Smooth muscle cell (in vitro differentiated cells): Measurements from ENCODE around the gene PDE9A. TPM values are rescaled to one million over a fixed set of nuclear protein-coding genes. Genes with fewer than 3 reads are reported as not detected.

Experiments used
- DNase-seq: peaks from one replicate; lab custom pipeline; 2025; ENCODE audit not compliant: unreplicated experiment; lab: John Stamatoyannopoulos, UW
- H2AFZ ChIP-seq: fragments of 200-600 bp; sonication (generic); 2 replicates; pipeline ENCODE4 v1.6.0; 2016; ENCODE audit warnings: antibody characterized with exemption, low read depth, mild to moderate bottlenecking
- H3F3A ChIP-seq: fragments of 200-600 bp; sonication (generic); 2 replicates; pipeline ENCODE4 v1.6.0; 2017; ENCODE audit warnings: antibody characterized with exemption, low read depth
- H3K27ac ChIP-seq: fragments of 200-600 bp; sonication (generic); 2 replicates; pipeline ENCODE4 v1.5.1; 2016; ENCODE audit warnings: low read depth, mild to moderate bottlenecking
- H3K27me3 ChIP-seq: fragments of 200-600 bp; sonication (generic); 2 replicates; pipeline ENCODE4 v1.6.1; 2016; ENCODE audit warnings: low read depth, mild to moderate bottlenecking
- H3K36me3 ChIP-seq: fragments of 200-600 bp; sonication (generic); 2 replicates; pipeline ENCODE4 v1.5.1; 2016; ENCODE audit warnings: low read depth
- H3K4me1 ChIP-seq: fragments of 200-600 bp; sonication (generic); 2 replicates; pipeline ENCODE4 v1.5.1; 2016; ENCODE audit warnings: low read depth
- H3K4me2 ChIP-seq: fragments of 200-600 bp; sonication (generic); 2 replicates; pipeline ENCODE4 v1.6.0; 2016; ENCODE audit warnings: mild to moderate bottlenecking
- H3K4me3 ChIP-seq: fragments of 200-600 bp; sonication (generic); 2 replicates; pipeline ENCODE4 v1.5.1; 2016; ENCODE audit warnings: mild to moderate bottlenecking
- H3K79me2 ChIP-seq: fragments of 200-600 bp; sonication (generic); 2 replicates; pipeline ENCODE4 v1.6.0; 2016; ENCODE audit warnings: low read depth, mild to moderate bottlenecking
- H3K9ac ChIP-seq: fragments of 200-600 bp; sonication (generic); 2 replicates; pipeline ENCODE4 v1.6.0; 2016; ENCODE audit warnings: low read depth
- H3K9me3 ChIP-seq: fragments of 200-600 bp; sonication (generic); replicated peaks from 2 replicates; pipeline ENCODE4 v1.5.1; 2016; ENCODE audit warnings: low read depth
- H4K20me1 ChIP-seq: fragments of 200-600 bp; sonication (generic); 2 replicates; pipeline ENCODE4 v1.6.0; 2016; ENCODE audit warnings: low read depth
- WGBS: methylation state at CpG from one replicate; pipeline ENCODE4 v1.1.7; 2016; ENCODE audit warnings: low lambda C conversion rate; 5-methylcytosine and 5-hydroxymethylcytosine counted together
- polyA plus RNA-seq: library from polyadenylated mRNA; unstranded; fragments of >200 nt; fragmentation: Nextera tagmentation; extraction: Ambion mirVana; gene quantifications from 2 replicates; pipeline ENCODE4 v1.2.1, GENCODE V29; 2016
- total RNA-seq: library from RNA; depleted of rRNA; stranded (reverse); fragments of >200 nt; gene quantifications from 2 replicates; pipeline ENCODE4 v1.2.3, GENCODE V29; 2014
- TF ChIP-seq, protein P1 (sequence below): fragments of 200-600 bp; sonication (generic); IDR thresholded peaks from 2 replicates; pipeline ENCODE4 v1.5.1; 2017; ENCODE audit warnings: borderline replicate concordance, mild to moderate bottlenecking, antibody characterized with exemption; ENCODE audit not compliant: insufficient read depth, poor library complexity, severe bottlenecking

The PDE9A gene
- total and polyA plus RNA-seq, 2 experiments from 2014 or later: 4.3 to 12.3 TPM

DNA sequence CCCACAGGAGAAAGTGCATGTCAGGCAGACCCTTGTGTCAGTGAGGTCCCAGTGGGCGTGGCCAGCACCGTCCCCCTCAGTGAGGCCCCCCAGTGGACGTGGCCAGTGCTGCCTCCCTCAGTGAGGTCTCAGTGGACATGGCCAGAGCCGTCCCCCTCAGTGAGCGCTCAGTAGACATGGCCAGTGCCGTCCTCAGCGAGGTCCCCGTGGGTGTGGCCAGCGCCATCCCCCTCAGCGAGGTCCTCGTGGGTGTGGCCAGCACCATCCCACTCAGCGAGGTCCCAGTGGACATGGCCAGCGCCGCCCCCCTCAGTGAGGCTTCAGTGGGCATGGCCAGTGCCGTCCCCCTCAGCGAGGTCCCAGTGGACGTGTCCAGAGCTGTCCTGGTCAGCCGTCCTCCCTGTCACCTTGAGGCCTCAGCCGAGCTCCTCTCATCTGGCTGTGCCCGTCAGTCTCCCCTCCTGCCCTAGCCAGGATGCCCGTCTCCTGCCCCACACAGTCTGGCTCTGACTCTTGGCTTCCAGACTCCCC, 35.5 kb downstream of the PDE9A start:
- H3K4me3 ChIP-seq: no peak overlapping the region
- no peaks in the 10 kb centered on the region for H3K9me3 ChIP-seq
- H2AFZ ChIP-seq: no peak overlapping the region
- TF ChIP-seq, protein P1, sequence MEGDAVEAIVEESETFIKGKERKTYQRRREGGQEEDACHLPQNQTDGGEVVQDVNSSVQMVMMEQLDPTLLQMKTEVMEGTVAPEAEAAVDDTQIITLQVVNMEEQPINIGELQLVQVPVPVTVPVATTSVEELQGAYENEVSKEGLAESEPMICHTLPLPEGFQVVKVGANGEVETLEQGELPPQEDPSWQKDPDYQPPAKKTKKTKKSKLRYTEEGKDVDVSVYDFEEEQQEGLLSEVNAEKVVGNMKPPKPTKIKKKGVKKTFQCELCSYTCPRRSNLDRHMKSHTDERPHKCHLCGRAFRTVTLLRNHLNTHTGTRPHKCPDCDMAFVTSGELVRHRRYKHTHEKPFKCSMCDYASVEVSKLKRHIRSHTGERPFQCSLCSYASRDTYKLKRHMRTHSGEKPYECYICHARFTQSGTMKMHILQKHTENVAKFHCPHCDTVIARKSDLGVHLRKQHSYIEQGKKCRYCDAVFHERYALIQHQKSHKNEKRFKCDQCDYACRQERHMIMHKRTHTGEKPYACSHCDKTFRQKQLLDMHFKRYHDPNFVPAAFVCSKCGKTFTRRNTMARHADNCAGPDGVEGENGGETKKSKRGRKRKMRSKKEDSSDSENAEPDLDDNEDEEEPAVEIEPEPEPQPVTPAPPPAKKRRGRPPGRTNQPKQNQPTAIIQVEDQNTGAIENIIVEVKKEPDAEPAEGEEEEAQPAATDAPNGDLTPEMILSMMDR: no peak
- no peaks in the 10 kb centered on the region for H3K27me3 ChIP-seq
- H3K9ac ChIP-seq: no peak overlapping the region
- H3K36me3 ChIP-seq: no peaks in the 10 kb centered on the region
- H3K79me2 ChIP-seq: no peaks in the 10 kb centered on the region
- no peak for DNase-seq
- no peaks in the 10 kb centered on the region for H3K4me1 ChIP-seq
- 95% methylated on average over 19 of the region's 21 CpGs for WGBS
- no peak overlapping the region for H3K4me2 ChIP-seq
- no peaks in the 10 kb centered on the region for H3F3A ChIP-seq
- H4K20me1 ChIP-seq: peaks cover 5% of the 10 kb centered on the region
- H3K27ac ChIP-seq: no peak overlapping the region

DNA sequence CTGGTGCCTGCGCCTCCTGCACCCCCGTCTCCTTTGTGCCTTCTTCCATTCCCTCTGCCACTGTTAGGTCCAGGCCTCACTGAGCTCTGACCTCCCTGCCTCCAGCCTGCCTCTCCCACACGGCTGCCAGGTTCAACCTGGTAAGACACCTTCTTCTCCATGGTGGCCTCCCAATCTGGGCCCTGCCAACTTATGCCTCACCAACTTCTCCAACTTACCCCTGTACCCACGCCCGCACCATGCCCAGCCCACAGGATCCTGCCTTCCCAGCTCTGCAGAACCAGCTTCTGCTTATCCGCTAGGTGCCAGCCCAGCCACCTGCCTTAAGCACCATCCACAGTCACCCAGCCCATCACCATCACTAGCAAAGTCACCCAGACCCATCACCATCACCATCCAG, 37.2 kb downstream of the PDE9A start:
- no peaks in the 10 kb centered on the region for H3K36me3 ChIP-seq

DNA sequence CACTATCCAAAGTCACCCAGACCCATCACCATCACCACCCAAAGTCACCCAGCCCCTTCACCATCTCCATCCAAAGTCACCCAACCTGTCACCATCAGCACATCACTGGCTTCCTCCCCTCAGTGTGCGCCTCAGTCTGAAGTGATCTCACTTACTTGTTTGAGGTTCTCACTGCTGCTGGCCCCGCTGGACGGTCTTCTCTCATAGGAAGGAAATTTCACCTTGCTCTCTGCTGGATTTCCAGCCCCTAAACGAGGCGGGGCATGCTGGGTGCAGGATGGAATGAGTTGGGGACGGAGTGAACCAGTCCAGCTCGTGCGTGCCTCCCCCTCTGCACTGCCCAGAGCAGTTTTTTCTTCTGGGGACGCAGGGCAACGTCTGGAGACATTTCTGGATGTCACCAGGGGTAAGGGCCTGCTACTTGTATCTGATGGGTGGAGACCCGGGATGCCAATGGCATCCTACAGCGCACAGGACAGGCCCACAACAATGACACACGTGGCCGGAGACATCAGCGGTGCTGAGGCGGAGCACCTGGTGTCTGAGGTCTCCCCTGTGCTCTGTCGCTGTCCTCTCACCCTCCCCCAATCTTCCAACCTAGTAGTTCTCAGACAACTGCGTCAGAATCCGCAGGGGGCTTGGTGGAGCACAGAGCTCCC, 38.6 kb downstream of the PDE9A start:
- TF ChIP-seq, protein P1: no peak
- H3K27me3 ChIP-seq: no peaks in the 10 kb centered on the region
- H3K27ac ChIP-seq: no peak overlapping the region

More for the DNA sequence above, 37.2 kb downstream of the PDE9A start:
- no peaks in the 10 kb centered on the region for H3K27me3 ChIP-seq
- TF ChIP-seq, protein P1: no peak
- WGBS: 98% methylated on average over 6 of the region's 6 CpGs
- H3K4me2 ChIP-seq: no peak overlapping the region
- H2AFZ ChIP-seq: no peak overlapping the region
- DNase-seq: no peak
- no peaks in the 10 kb centered on the region for H3K9me3 ChIP-seq
- no peaks in the 10 kb centered on the region for H3K4me1 ChIP-seq
- no peak overlapping the region for H3K4me3 ChIP-seq
- no peaks in the 10 kb centered on the region for H3F3A ChIP-seq
- H4K20me1 ChIP-seq: no peaks in the 10 kb centered on the region
- H3K27ac ChIP-seq: no peak overlapping the region
- no peak overlapping the region for H3K9ac ChIP-seq
- no peaks in the 10 kb centered on the region for H3K79me2 ChIP-seq

DNA sequence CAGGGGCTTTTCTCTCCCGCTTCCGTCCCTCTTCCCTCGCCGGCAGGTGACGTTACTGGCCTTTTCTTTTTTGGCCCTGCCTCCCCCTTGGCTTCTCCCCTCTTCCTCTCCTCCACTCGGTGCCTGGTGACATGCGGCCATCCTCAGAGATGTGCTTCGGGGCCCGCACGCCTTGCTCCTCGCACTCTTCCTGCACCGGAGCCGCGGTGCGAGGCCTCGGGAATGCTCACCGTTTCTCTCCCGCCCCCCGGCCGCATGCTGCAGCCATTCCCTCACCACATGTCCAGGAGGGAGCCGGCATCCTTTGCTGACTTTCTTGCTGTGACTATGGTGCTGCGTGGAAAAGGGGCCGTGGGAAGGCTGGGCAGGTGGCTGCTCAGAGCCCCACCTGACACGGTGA, 39.3 kb downstream of the PDE9A start:
- DNase-seq: no peak
- Histone ChIP-seq H3F3A (no peaks in the 10 kb centered on the region), H3K9ac (no peak overlapping the region), H4K20me1 (no peaks in the 10 kb centered on the region), H3K4me1 (no peaks in the 10 kb centered on the region), H3K36me3 (no peaks in the 10 kb centered on the region), H3K27me3 (no peaks in the 10 kb centered on the region), H3K79me2 (no peaks in the 10 kb centered on the region), H2AFZ (no peak overlapping the region), H3K4me3 (no peak overlapping the region), H3K27ac (no peak overlapping the region), H3K9me3 (no peaks in the 10 kb centered on the region), H3K4me2 (no peak overlapping the region)
- TF ChIP-seq, protein P1: no peak
- WGBS: 96% methylated on average over 24 of the region's 24 CpGs

More for the DNA sequence above, 38.6 kb downstream of the PDE9A start:
- H3K4me3 ChIP-seq: no peak overlapping the region
- H3K79me2 ChIP-seq: no peaks in the 10 kb centered on the region
- H4K20me1 ChIP-seq: no peaks in the 10 kb centered on the region
- no peak overlapping the region for H2AFZ ChIP-seq
- no peaks in the 10 kb centered on the region for H3F3A ChIP-seq
- no peak overlapping the region for H3K9ac ChIP-seq
- no peak for DNase-seq
- no peaks in the 10 kb centered on the region for H3K4me1 ChIP-seq
- no peaks in the 10 kb centered on the region for H3K9me3 ChIP-seq
- no peaks in the 10 kb centered on the region for H3K36me3 ChIP-seq
- no peak overlapping the region for H3K4me2 ChIP-seq
- WGBS: 96% methylated on average over 19 of the region's 19 CpGs
